Right lobe of liver (tissue), 6 donors: ENCODE data around the gene RNF32. TPM values are rescaled to one million over a fixed set of nuclear protein-coding genes. Genes with fewer than 3 reads are reported as not detected.
A peak's percentile ranks its signal among the peaks of the same experiment; 100 is the strongest.
"Not testable (repeated sequence)": the region's sequence is repeated elsewhere in the genome, so short reads cannot be mapped to it uniquely, and the experiment has no call there.

Experiments used
- ATAC-seq, 4 donors: fragments of 200-7000 bp; cut with Tn5 transposase; one replicate each; pipeline ENCODE4 v1.9.1; 2020; ENCODE audit warnings: mild to moderate bottlenecking in 4 of 4, moderate library complexity in 4 of 4
- DNase-seq, 3 donors: peaks; one replicate each; pipeline ENCODE4 v3.0.0-alpha.2; 2020
- H3K27ac ChIP-seq, 3 donors: fragments of 200-600 bp; one replicate each; pipeline ENCODE4 v1.8.0; 2022
- H3K27me3 ChIP-seq, 2 donors: fragments of 200-600 bp; one replicate each; pipeline ENCODE4 v1.8.0; 2022
- H3K36me3 ChIP-seq, 4 donors: fragments of 200-600 bp; sonication (generic) in 1 of 4; one replicate each; pipeline versions ENCODE4 v1.5.1 to v1.8.0; 2017 to 2022; ENCODE audit warnings: control low read depth in 1 of 4
- H3K4me1 ChIP-seq, 4 donors: fragments of 200-600 bp; sonication (generic) in 1 of 4; one replicate each; pipeline versions ENCODE4 v1.5.1 to v1.8.0; 2017 to 2022; ENCODE audit warnings: control low read depth in 1 of 4
- H3K4me3 ChIP-seq, 3 donors: fragments of 200-600 bp; one replicate each; pipeline ENCODE4 v1.8.0; 2022
- H3K9me3 ChIP-seq, 4 donors: fragments of 200-600 bp; sonication (generic) in 1 of 4; one replicate each; pipeline versions ENCODE4 v1.5.1 to v1.8.0; 2017 to 2022; ENCODE audit warnings: control low read depth in 1 of 4
- POLR2A ChIP-seq: fragments of 450-650 bp; IDR thresholded peaks from one replicate; pipeline ENCODE4 v1.6.1; 2017; ENCODE audit warnings: antibody characterized with exemption, mild to moderate bottlenecking
- WGBS: methylation state at CpG from one replicate; pipeline ENCODE4 v1.1.6; 2018; ENCODE audit warnings: low coverage, low lambda C conversion rate; ENCODE audit not compliant: insufficient coverage; ENCODE audit errors: missing lambda C conversion rate; 5-methylcytosine and 5-hydroxymethylcytosine counted together
- intact Hi-C, 2 donors: fragments of 100-400 bp; cut with DNase I; formaldehyde crosslinking; loops; one replicate each; pipeline versions ENCODE4 v1.11.2 to v1.14.1; 2022
- total RNA-seq, 6 experiments: library from RNA; depleted of rRNA in 2 of 6; stranded (reverse); fragments of >200 nt in 2 of 6; fragmentation: NEBNext Ultra II Directional in 3 of 6; extraction: Animal tissue kit (Norgen Biotek cat#: 25700) in 3 of 6; gene quantifications; one replicate each; pipeline versions ENCODE4 v1.1.0 to v1.2.4, GENCODE V29; 2016 to 2023
- TF ChIP-seq, protein P1 (sequence below), 4 donors: fragments of 200-600 bp in 3 of 4; fragments of 450-650 bp in 1 of 4; IDR thresholded peaks; one replicate each; pipeline versions ENCODE4 v1.5.1 to v1.8.0; 2016 to 2022; ENCODE audit warnings: antibody characterized with exemption in 4 of 4, mild to moderate bottlenecking in 2 of 4
- donor health status: DM: no; HTN: yes; CAD: no.
- donor health status: DM: no; HTN: no; CAD: no.
- donor health status: DM: no; HTN: no; CAD: no.
- donor health status: DM: no; HTN: yes; CAD: no.
- donor health status: DM: no; HTN: yes; CAD: no.

The RNF32 gene
- total RNA-seq, 6 experiments from 2014 or later = 0.23 to 0.84 (median 0.66) TPM; not detected in 1

DNA sequence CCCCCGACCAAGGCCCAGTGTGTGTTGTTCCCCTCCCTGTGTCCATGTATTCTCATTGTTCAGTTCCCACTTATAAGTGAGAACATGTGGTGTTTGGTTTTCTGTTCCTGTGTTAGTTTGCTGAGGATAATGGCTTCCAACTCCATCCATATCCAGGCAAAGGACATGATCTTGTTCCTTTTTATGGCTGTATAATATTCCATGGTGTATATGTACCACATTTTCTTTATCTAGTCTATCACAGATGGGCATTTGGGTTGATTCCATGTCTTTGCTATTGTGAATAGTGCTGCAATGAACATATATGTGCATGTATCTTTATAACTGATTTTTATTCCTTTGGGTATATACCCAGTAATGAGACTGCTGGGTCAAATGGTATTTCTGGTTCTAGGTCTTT is 61.2 kb downstream of the RNF32 start:
- intact Hi-C loops, DNase-seq, H3K27ac ChIP-seq, H3K36me3 ChIP-seq, H3K4me3 ChIP-seq, ATAC-seq, H3K9me3 ChIP-seq, H3K27me3 ChIP-seq: not testable (repeated sequence)
- peaks cover 0 to 11% (median 0%) of the 10 kb centered on the region in 4 donors for H3K4me1 ChIP-seq
- WGBS = 88% methylated on average over 1 of the region's 1 CpG

DNA sequence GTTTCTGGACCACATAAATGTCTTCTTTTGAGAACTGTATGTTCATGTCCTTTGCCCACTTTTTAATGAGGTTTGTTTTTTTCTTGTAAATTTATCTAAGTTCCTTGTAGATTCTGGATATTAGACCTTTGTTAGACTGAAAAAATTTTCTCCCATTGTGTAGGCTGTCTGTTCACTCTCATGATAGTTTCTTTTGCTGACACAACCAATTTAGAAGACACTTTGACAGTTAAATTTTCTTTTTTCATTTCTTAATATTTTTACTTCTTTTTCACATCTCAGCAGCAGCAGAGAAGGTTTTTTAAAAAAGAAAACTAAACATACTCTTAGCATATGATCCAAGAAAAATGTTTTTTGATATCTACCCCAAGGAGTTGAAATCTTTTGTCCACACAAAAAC is 61.8 kb downstream of the RNF32 start:
- no peak for TF ChIP-seq POLR2A
- TF ChIP-seq, protein P1, sequence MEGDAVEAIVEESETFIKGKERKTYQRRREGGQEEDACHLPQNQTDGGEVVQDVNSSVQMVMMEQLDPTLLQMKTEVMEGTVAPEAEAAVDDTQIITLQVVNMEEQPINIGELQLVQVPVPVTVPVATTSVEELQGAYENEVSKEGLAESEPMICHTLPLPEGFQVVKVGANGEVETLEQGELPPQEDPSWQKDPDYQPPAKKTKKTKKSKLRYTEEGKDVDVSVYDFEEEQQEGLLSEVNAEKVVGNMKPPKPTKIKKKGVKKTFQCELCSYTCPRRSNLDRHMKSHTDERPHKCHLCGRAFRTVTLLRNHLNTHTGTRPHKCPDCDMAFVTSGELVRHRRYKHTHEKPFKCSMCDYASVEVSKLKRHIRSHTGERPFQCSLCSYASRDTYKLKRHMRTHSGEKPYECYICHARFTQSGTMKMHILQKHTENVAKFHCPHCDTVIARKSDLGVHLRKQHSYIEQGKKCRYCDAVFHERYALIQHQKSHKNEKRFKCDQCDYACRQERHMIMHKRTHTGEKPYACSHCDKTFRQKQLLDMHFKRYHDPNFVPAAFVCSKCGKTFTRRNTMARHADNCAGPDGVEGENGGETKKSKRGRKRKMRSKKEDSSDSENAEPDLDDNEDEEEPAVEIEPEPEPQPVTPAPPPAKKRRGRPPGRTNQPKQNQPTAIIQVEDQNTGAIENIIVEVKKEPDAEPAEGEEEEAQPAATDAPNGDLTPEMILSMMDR (IDR thresholded peaks at IDR 0.05) = no peak
- H3K4me3 ChIP-seq = no peak overlapping the region
- H3K4me1 ChIP-seq = peaks cover 0 to 11% (median 0%) of the 10 kb centered on the region in 4 donors
- no peak for DNase-seq
- intact Hi-C loops = no loop called here
- no peak overlapping the region for H3K27ac ChIP-seq
- H3K9me3 ChIP-seq = no peaks in the 10 kb centered on the region
- H3K36me3 ChIP-seq = no peaks in the 10 kb centered on the region
- H3K27me3 ChIP-seq = no peaks in the 10 kb centered on the region
- no peak for ATAC-seq

DNA sequence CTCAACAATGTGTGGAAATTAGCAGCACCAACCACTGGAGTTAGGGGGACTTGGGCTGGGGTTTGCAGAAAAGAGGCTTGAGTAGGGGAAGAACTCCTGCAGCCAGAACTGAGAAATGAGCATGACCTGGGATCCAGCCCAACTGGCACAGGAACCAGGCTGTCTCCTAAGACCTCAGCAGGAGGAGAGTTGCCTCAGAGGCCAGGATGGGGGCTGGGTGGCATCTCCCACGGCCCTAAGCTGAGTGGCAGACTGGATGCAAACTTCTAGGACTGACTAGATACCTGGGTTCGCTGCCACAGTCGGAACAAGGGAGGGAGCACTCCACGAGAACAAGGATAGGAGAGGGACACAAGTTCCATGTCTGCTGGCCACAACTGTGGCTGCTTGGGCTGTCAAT is 62.6 kb downstream of the RNF32 start:
- ATAC-seq (peak in 2 of 4 donors; percentile 36 to 69), DNase-seq (no peak)
- TF ChIP-seq, protein P1 (IDR thresholded peaks at IDR 0.05) = no peak
- no peak for TF ChIP-seq POLR2A
- no peaks in the 10 kb centered on the region for H3K9me3 ChIP-seq
- intact Hi-C loops = no loop called here
- H3K4me3 ChIP-seq = no peak overlapping the region
- H3K27ac ChIP-seq = no peak overlapping the region
- no CpG with 5 or more reads among the region's 4 CpGs for WGBS
- peaks cover 0 to 11% (median 0%) of the 10 kb centered on the region in 4 donors for H3K4me1 ChIP-seq
- H3K36me3 ChIP-seq = no peaks in the 10 kb centered on the region
- no peaks in the 10 kb centered on the region for H3K27me3 ChIP-seq

DNA sequence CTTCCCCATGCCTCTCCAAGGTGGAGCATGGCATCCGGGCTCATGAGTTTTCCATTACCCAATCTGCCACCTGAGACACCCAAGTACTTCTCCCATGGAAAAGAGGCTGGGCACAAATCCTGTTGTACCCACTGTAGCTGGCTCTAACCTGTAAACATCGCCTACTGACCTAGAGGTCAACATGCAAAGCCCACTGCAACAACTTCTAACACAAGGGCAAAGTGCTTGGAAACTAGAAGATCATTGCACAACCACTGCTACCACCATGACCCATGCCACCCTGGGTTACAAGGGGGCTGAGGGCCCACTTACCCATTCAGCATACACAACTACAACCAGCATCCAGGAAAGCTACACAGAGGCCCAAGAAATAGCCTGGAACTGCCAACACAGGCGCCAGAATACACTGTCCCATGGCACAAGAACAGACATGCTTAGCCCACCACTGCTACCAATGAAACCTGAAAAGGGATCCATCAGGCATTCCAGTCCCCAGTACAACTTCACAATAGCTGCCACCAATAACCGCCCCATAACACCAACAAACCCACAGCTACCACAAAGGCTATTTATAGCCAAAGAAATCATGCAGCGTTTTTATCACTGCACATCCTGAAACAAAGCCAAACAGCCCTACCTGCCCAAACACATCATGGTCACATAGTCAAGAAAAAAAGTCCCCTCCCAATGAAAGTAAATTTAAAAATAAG is 63.4 kb downstream of the RNF32 start:
- Histone ChIP-seq H3K36me3 (no peaks in the 10 kb centered on the region), H3K4me3 (no peak overlapping the region), H3K4me1 (peaks cover 0 to 11% (median 0%) of the 10 kb centered on the region in 4 donors), H3K27me3 (no peaks in the 10 kb centered on the region), H3K9me3 (no peaks in the 10 kb centered on the region), H3K27ac (no peak overlapping the region)
- 30% methylated on average over 3 of the region's 5 CpGs for WGBS
- intact Hi-C loops = no loop called here
- TF ChIP-seq, protein P1 (IDR thresholded peaks at IDR 0.05) = no peak
- TF ChIP-seq POLR2A = no peak
- DNase-seq (no peak), ATAC-seq (peak in 3 of 4 donors; percentile 42 to 77 (median 59))

DNA sequence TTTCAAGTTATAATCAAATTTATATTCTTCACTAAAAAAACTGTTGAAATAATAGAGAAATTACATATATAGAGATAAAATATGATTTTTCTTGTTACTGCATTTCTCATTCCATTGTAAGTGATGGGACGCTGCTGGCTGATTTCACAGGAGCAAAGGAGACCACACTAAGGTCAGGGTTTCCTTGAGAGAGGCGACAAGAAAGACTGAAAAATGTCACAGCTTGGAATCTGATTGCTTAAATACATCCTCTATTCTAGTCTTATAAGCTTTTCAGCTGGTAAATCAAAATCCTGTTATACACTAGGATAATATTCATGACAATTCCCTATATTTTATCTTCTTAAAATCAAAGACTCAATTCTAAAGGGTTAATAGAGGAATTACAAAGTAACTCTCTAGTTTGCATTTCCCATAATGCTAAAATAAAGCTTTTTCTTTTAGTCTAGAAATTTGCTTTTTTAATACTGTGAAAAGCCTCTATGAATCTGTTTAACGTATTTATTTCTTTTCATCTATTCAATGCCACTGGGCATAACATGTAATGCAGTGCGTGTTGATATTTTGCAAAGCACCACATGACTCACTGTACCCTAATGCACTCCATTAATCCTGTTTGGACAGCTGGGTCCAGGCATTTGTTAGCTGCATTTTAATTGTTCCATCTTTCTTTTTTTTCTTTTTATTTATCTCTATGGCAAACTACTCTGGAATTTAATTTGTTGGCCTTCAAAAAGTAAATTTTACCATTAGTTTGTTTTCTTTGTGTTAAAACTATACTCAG is 81.7 kb downstream of the RNF32 start:
- Histone ChIP-seq H3K9me3 (no peaks in the 10 kb centered on the region), H3K4me1 (peaks cover 0 to 10% (median 0%) of the 10 kb centered on the region in 4 donors), H3K4me3 (no peak overlapping the region), H3K36me3 (no peaks in the 10 kb centered on the region), H3K27me3 (no peaks in the 10 kb centered on the region), H3K27ac (no peak overlapping the region)
- 91% methylated on average over 4 of the region's 4 CpGs for WGBS
- DNase-seq (no peak), ATAC-seq (no peak)
- TF ChIP-seq, protein P1 (IDR thresholded peaks at IDR 0.05) = no peak
- no peak for TF ChIP-seq POLR2A
- intact Hi-C loops = no loop called here
